ENCODE measurements around the gene XRCC1. TPM values are rescaled to one million over a fixed set of nuclear protein-coding genes. Genes with fewer than 3 reads are reported as not detected.
A peak's percentile ranks its signal among the peaks of the same experiment; 100 is the strongest.
"Not testable (repeated sequence)": the region's sequence is repeated elsewhere in the genome, so short reads cannot be mapped to it uniquely, and the experiment has no call there.

The XRCC1 gene
- total RNA-seq, 1 donor from 2014 or later: 17.9 TPM

GRCh38 chr19:43552616-43553015 is 22.7 kb downstream of the XRCC1 start:
- intact Hi-C loops (cut with DNase I): loop anchor here (5.0 kb wide), 1 partner anchor 100 kb away; no protein-coding TSS in a partner anchor
- DNase-seq (ENCODE audit: low spot score): no peak

GRCh38 chr19:43552198-43552450 is 23.2 kb downstream of the XRCC1 start:
- intact Hi-C loops (cut with DNase I): loop anchor here (5.0 kb wide), 1 partner anchor 100 kb away; no protein-coding TSS in a partner anchor
- no peak for DNase-seq (ENCODE audit: low spot score)

- intact Hi-C loops (cut with DNase I): loop anchor here (5.0 kb wide), 1 partner anchor 101 kb away; no protein-coding TSS in a partner anchor
- no peak for DNase-seq (ENCODE audit: low spot score)
Measured at GRCh38 chr19:43551399-43552197, 23.7 kb downstream of the XRCC1 start.

GRCh38 chr19:43548706-43549105 is 26.6 kb downstream of the XRCC1 start:
- no peak for DNase-seq (ENCODE audit: low spot score)
- intact Hi-C loops (cut with DNase I): no loop called here

- DNase-seq (ENCODE audit: low spot score); intact Hi-C loops (cut with DNase I): not testable (repeated sequence)
Measured at GRCh38 chr19:43547926-43548325, 27.4 kb downstream of the XRCC1 start.

GRCh38 chr19:43546581-43546980 is 28.7 kb downstream of the XRCC1 start:
- DNase-seq (ENCODE audit: low spot score): no peak

GRCh38 chr19:43545981-43546380 is 29.3 kb downstream of the XRCC1 start:
- intact Hi-C loops (cut with DNase I): no loop called here
- no peak for DNase-seq (ENCODE audit: low spot score)

More at GRCh38 chr19:43546581-43546980, 28.7 kb downstream of the XRCC1 start:
- intact Hi-C loops (cut with DNase I): no loop called here

- intact Hi-C loops (cut with DNase I): no loop called here
- DNase-seq (ENCODE audit: low spot score): no peak
Measured at GRCh38 chr19:43545276-43545675, 30.1 kb downstream of the XRCC1 start.

- intact Hi-C loops (cut with DNase I): no loop called here
- DNase-seq (ENCODE audit: low spot score): no peak
Measured at GRCh38 chr19:43544077-43544476, 31.2 kb downstream of the XRCC1 start.

- intact Hi-C loops (cut with DNase I): no loop called here
- no peak for DNase-seq (ENCODE audit: low spot score)
Measured at GRCh38 chr19:43541920-43542650, 33.2 kb downstream of the XRCC1 start.

GRCh38 chr19:43540381-43540780 is 34.9 kb downstream of the XRCC1 start:
- intact Hi-C loops (cut with DNase I): no loop called here
- DNase-seq (ENCODE audit: low spot score): no peak

GRCh38 chr19:43538922-43539321 is 36.4 kb downstream of the XRCC1 start:
- intact Hi-C loops (cut with DNase I): loop anchor here (10.0 kb wide), 1 partner anchor 246 kb away; the partner anchor contains the start of gene KCNN4
- no peak for DNase-seq (ENCODE audit: low spot score)

GRCh38 chr19:43534816-43535761 is 40.2 kb downstream of the XRCC1 start:
- intact Hi-C loops (cut with DNase I): loop anchor here (1.0 to 10.0 kb wide), 3 partner anchors 62 to 250 kb away; partner anchors contain the start of genes IRGQ, KCNN4 and ZNF576

GRCh38 chr19:43534305-43534815 is 41.0 kb downstream of the XRCC1 start:
- no peak for DNase-seq (ENCODE audit: low spot score)
- intact Hi-C loops (cut with DNase I): loop anchor here (2.0 to 10.0 kb wide), 2 partner anchors 62 to 250 kb away; partner anchors contain the start of genes IRGQ, KCNN4 and ZNF576

More at GRCh38 chr19:43534816-43535761, 40.2 kb downstream of the XRCC1 start:
- peak; percentile 76 for DNase-seq (ENCODE audit: low spot score)

GRCh38 chr19:43533546-43534304 is 41.6 kb downstream of the XRCC1 start:
- peak; percentile 98 for DNase-seq (ENCODE audit: low spot score)
- intact Hi-C loops (cut with DNase I): loop anchor here (2.0 to 10.0 kb wide), 2 partner anchors 63 to 251 kb away; partner anchors contain the start of genes IRGQ, KCNN4 and ZNF576

GRCh38 chr19:43532962-43533545 is 42.3 kb downstream of the XRCC1 start, which contains the start of gene ZNF575:
Gene ZNF575 (plus strand): TSS chr19:43533188. CDS start chr19:43534423, 1,235 bp downstream.
- intact Hi-C loops (cut with DNase I): loop anchor here (10.0 kb wide), 1 partner anchor 252 kb away; the partner anchor contains the start of gene KCNN4
- DNase-seq (ENCODE audit: low spot score): peak; percentile 95

GRCh38 chr19:43532571-43532961 is 42.8 kb downstream of the XRCC1 start:
- intact Hi-C loops (cut with DNase I): loop anchor here (10.0 kb wide), 1 partner anchor 252 kb away; the partner anchor contains the start of gene KCNN4
- DNase-seq (ENCODE audit: low spot score): no peak
